ENCODE data around the gene SASH3.

The SASH3 gene

GRCh38 chrX:129783291-129783713 is 3.6 kb downstream of the SASH3 start:
- DNase-seq (ENCODE audit: low read depth): no peak

GRCh38 chrX:129784371-129784770 is 4.6 kb downstream of the SASH3 start:
- DNase-seq (ENCODE audit: low read depth): no peak

GRCh38 chrX:129785160-129785947 is 5.6 kb downstream of the SASH3 start:
- no peak for DNase-seq (ENCODE audit: low read depth)

- DNase-seq (ENCODE audit: low read depth): no peak
These were observed 6.5 kb downstream of the SASH3 start for GRCh38 chrX:129786210-129786651.

- DNase-seq (ENCODE audit: low read depth): no peak
These were observed 7.7 kb downstream of the SASH3 start for GRCh38 chrX:129787336-129788055.

- no peak for DNase-seq (ENCODE audit: low read depth)
These were observed 8.8 kb downstream of the SASH3 start for GRCh38 chrX:129788527-129788926.

- no peak for DNase-seq (ENCODE audit: low read depth)
These were observed 10.4 kb downstream of the SASH3 start for GRCh38 chrX:129790146-129790545.

GRCh38 chrX:129790808-129791207 is 11.1 kb downstream of the SASH3 start:
- DNase-seq (ENCODE audit: low read depth): no peak

- no peak for DNase-seq (ENCODE audit: low read depth)
These were observed 11.6 kb downstream of the SASH3 start for GRCh38 chrX:129791336-129791735.

GRCh38 chrX:129791961-129792570 is 12.3 kb downstream of the SASH3 start:
- DNase-seq (ENCODE audit: low read depth): no peak

GRCh38 chrX:129792586-129793291 is 13.0 kb downstream of the SASH3 start:
- DNase-seq (ENCODE audit: low read depth): no peak

- no peak for DNase-seq (ENCODE audit: low read depth)
These were observed 13.9 kb downstream of the SASH3 start for GRCh38 chrX:129793604-129794191.

GRCh38 chrX:129795584-129795983 is 15.8 kb downstream of the SASH3 start:
- DNase-seq (ENCODE audit: low read depth): no peak

GRCh38 chrX:129797251-129797906 is 17.6 kb downstream of the SASH3 start:
- DNase-seq (ENCODE audit: low read depth): no peak

GRCh38 chrX:129798456-129798855 is 18.7 kb downstream of the SASH3 start:
- no peak for DNase-seq (ENCODE audit: low read depth)

GRCh38 chrX:129798888-129799287 is 19.1 kb downstream of the SASH3 start:
- DNase-seq (ENCODE audit: low read depth): no peak

GRCh38 chrX:129800186-129800585 is 20.4 kb downstream of the SASH3 start:
- no peak for DNase-seq (ENCODE audit: low read depth)

GRCh38 chrX:129802863-129803262 is 23.1 kb downstream of the SASH3 start:
- DNase-seq (ENCODE audit: low read depth): no peak

- DNase-seq (ENCODE audit: low read depth): no peak
These were observed 25.1 kb downstream of the SASH3 start for GRCh38 chrX:129804806-129805205.

GRCh38 chrX:129808158-129808828 is 28.5 kb downstream of the SASH3 start:
- no peak for DNase-seq (ENCODE audit: low read depth)
